Liver (tissue), 9 donors: ENCODE data around the gene RYR2. TPM values are rescaled to one million over a fixed set of nuclear protein-coding genes. Genes with fewer than 3 reads are reported as not detected.

Experiments used
- DNase-seq: peaks from one replicate; pipeline ENCODE4 v3.0.0-alpha.2; 2017; ENCODE audit warnings: low spot score
- H3K27ac ChIP-seq, 2 donors: one replicate each; pipeline ENCODE4 v1.7.0; 2013; ENCODE audit warnings: inconsistent platforms in 2 of 2, low read length in 2 of 2, control low read depth in 1 of 2, low read depth in 1 of 2, mild to moderate bottlenecking in 1 of 2
- H3K27me3 ChIP-seq, 4 donors: one replicate each; pipeline versions ENCODE4 v1.6.1 to v1.7.0; 2013; ENCODE audit warnings: low read length in 3 of 4, inconsistent platforms in 1 of 4, mild to moderate bottlenecking in 1 of 4, moderate library complexity in 1 of 4; ENCODE audit not compliant: control insufficient read depth in 4 of 4, insufficient read depth in 4 of 4
- H3K36me3 ChIP-seq, 4 donors: one replicate each; pipeline versions ENCODE4 v1.6.1 to v1.7.0; 2013; ENCODE audit warnings: low read length in 3 of 4, mild to moderate bottlenecking in 3 of 4, low read depth in 1 of 4, moderate library complexity in 1 of 4; ENCODE audit not compliant: control insufficient read depth in 4 of 4, insufficient read depth in 3 of 4
- H3K4me1 ChIP-seq, 4 donors: one replicate each; pipeline versions ENCODE4 v1.6.1 to v1.7.0; 2013; ENCODE audit warnings: low read length in 3 of 4, mild to moderate bottlenecking in 3 of 4, moderate library complexity in 1 of 4; ENCODE audit not compliant: control insufficient read depth in 4 of 4, insufficient read depth in 4 of 4
- H3K4me3 ChIP-seq, 3 donors: one replicate each; pipeline versions ENCODE4 v1.6.1 to v1.7.0; 2013; ENCODE audit warnings: low read length in 3 of 3, control low read depth in 1 of 3, low read depth in 1 of 3, mild to moderate bottlenecking in 1 of 3
- H3K9ac ChIP-seq, 2 donors: one replicate each; pipeline ENCODE4 v1.7.0; 2013; ENCODE audit warnings: low read length in 2 of 2, mild to moderate bottlenecking in 2 of 2, moderate library complexity in 2 of 2, control low read depth in 1 of 2, low read depth in 1 of 2
- H3K9me3 ChIP-seq, 4 donors: one replicate each; pipeline versions ENCODE4 v1.6.1 to v1.7.0; 2013; ENCODE audit warnings: low read length in 3 of 4; ENCODE audit not compliant: control insufficient read depth in 4 of 4
- ATF3 ChIP-seq: IDR thresholded peaks from 2 replicates; pipeline ENCODE4 v1.6.1; 2016; ENCODE audit warnings: antibody characterized with exemption
- FOXA2 ChIP-seq: IDR thresholded peaks from 2 replicates; pipeline ENCODE4 v1.6.1; 2016; ENCODE audit warnings: antibody characterized with exemption
- GABPA ChIP-seq, 2 donors: IDR thresholded peaks in 1 of 2; conservative IDR thresholded peaks in 1 of 2; 2 replicates each; pipeline ENCODE4 v1.6.1; 2016; ENCODE audit warnings: antibody characterized with exemption in 2 of 2, mild to moderate bottlenecking in 1 of 2, moderate library complexity in 1 of 2
- HNF4A ChIP-seq, 2 donors: conservative IDR thresholded peaks; 2 replicates each; pipeline ENCODE4 v1.6.1; 2016; ENCODE audit warnings: antibody characterized with exemption in 2 of 2, mild to moderate bottlenecking in 2 of 2
- HNF4G ChIP-seq: IDR thresholded peaks from 2 replicates; pipeline ENCODE4 v1.6.1; 2016; ENCODE audit warnings: antibody characterized with exemption
- JUND ChIP-seq, 2 donors: IDR thresholded peaks; 2 replicates each; pipeline ENCODE4 v1.6.1; 2016; ENCODE audit warnings: antibody characterized with exemption in 2 of 2
- NR2F2 ChIP-seq: IDR thresholded peaks from 2 replicates; pipeline ENCODE4 v1.6.1; 2016; ENCODE audit warnings: antibody characterized with exemption
- RAD21 ChIP-seq, 2 donors: IDR thresholded peaks; 2 replicates each; pipeline ENCODE4 v1.6.1; 2016; ENCODE audit warnings: antibody characterized with exemption in 2 of 2, mild to moderate bottlenecking in 2 of 2
- RXRA ChIP-seq, 2 donors: IDR thresholded peaks; 2 replicates each; pipeline ENCODE4 v1.6.1; 2017 to 2018; ENCODE audit warnings: antibody characterized with exemption in 2 of 2, mild to moderate bottlenecking in 1 of 2
- SP1 ChIP-seq: IDR thresholded peaks from 2 replicates; pipeline ENCODE4 v1.6.1; 2018; ENCODE audit warnings: antibody characterized with exemption, mild to moderate bottlenecking
- TAF1 ChIP-seq: conservative IDR thresholded peaks from 2 replicates; pipeline ENCODE4 v1.6.1; 2016; ENCODE audit warnings: antibody characterized with exemption, mild to moderate bottlenecking
- YY1 ChIP-seq: IDR thresholded peaks from 2 replicates; pipeline ENCODE4 v1.6.1; 2016; ENCODE audit warnings: antibody characterized with exemption, mild to moderate bottlenecking
- WGBS: extraction: QIAGEN DNeasy Blood & Tissue Kit; methylation state at CpG from one replicate; pipeline ENCODE4 v1.1.7; 2013; 5-methylcytosine and 5-hydroxymethylcytosine counted together
- polyA plus RNA-seq, 2 donors: library from polyadenylated mRNA; stranded (reverse) in 1 of 2; unstranded in 1 of 2; fragments of 200-250 nt in 1 of 2; fragments of >200 nt in 1 of 2; fragmentation: Nextera tagmentation in 1 of 2; extraction: Ambion mirVana in 1 of 2; gene quantifications; one replicate each; pipeline versions ENCODE4 v1.2.1 to v1.2.3, GENCODE V29; 2013 to 2015
- total RNA-seq, 2 donors: library from RNA; depleted of rRNA; stranded (reverse); fragments of >200 nt; gene quantifications; one replicate each; pipeline ENCODE4 v1.2.3, GENCODE V29; 2014
- TF ChIP-seq, protein P1 (sequence below): IDR thresholded peaks from 2 replicates; pipeline ENCODE4 v1.6.1; 2016; ENCODE audit warnings: antibody characterized with exemption, mild to moderate bottlenecking
- TF ChIP-seq, protein P2 (sequence below): IDR thresholded peaks from 2 replicates; pipeline ENCODE4 v1.6.1; 2016; ENCODE audit warnings: antibody characterized with exemption
- donor health status: healthy.
- donor health status: healthy.
- donor health status: healthy.
- donor health status: healthy.
- donor health status: healthy.

Gene RYR2
- total and polyA plus RNA-seq, 4 donors: 0.06 to 0.75 (median 0.31) TPM

DNA sequence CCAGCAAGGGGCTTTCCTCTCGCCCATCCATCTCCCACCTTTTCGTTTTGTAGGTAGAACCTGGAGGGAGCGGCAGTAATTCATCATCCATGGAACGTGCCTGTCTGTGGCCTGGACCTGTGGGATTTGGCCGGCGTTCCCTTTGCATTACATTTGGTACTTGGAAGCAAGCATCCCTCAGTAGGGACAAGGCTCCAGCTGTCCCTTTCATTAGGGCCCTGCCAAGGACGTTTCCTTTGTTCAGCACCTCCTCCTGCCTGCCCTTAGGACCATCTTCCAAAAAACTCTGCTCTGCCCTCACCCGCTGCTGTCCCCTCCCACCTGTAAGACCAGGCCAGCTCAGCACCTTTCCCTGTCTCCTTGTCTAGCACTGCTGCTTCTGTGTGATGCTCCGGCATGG, 62.1 kb downstream of the RYR2 start:
- no peak overlapping the region for H3K4me3 ChIP-seq
- H3K27me3 ChIP-seq: peaks cover 0 to 4% (median 0%) of the 10 kb centered on the region in 4 donors
- no peak overlapping the region for H3K27ac ChIP-seq
- no peaks in the 10 kb centered on the region for H3K4me1 ChIP-seq
- H3K9ac ChIP-seq: no peak overlapping the region
- 81% methylated on average over 9 of the region's 9 CpGs for WGBS
- no peaks in the 10 kb centered on the region for H3K36me3 ChIP-seq
- no peak for DNase-seq
- no peaks in the 10 kb centered on the region for H3K9me3 ChIP-seq
- TF ChIP-seq YY1 (no peak), RXRA (IDR thresholded peaks at IDR 0.05) (no peak), TAF1 (no peak), SP1 (no peak), FOXA2 (no peak), RAD21 (IDR thresholded peaks at IDR 0.05) (no peak), ATF3 (no peak), HNF4A (conservative IDR thresholded peaks at IDR 0.05) (no peak), JUND (IDR thresholded peaks at IDR 0.05) (no peak), HNF4G (no peak)
- TF ChIP-seq, protein P1, sequence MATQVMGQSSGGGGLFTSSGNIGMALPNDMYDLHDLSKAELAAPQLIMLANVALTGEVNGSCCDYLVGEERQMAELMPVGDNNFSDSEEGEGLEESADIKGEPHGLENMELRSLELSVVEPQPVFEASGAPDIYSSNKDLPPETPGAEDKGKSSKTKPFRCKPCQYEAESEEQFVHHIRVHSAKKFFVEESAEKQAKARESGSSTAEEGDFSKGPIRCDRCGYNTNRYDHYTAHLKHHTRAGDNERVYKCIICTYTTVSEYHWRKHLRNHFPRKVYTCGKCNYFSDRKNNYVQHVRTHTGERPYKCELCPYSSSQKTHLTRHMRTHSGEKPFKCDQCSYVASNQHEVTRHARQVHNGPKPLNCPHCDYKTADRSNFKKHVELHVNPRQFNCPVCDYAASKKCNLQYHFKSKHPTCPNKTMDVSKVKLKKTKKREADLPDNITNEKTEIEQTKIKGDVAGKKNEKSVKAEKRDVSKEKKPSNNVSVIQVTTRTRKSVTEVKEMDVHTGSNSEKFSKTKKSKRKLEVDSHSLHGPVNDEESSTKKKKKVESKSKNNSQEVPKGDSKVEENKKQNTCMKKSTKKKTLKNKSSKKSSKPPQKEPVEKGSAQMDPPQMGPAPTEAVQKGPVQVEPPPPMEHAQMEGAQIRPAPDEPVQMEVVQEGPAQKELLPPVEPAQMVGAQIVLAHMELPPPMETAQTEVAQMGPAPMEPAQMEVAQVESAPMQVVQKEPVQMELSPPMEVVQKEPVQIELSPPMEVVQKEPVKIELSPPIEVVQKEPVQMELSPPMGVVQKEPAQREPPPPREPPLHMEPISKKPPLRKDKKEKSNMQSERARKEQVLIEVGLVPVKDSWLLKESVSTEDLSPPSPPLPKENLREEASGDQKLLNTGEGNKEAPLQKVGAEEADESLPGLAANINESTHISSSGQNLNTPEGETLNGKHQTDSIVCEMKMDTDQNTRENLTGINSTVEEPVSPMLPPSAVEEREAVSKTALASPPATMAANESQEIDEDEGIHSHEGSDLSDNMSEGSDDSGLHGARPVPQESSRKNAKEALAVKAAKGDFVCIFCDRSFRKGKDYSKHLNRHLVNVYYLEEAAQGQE: no peak
- TF ChIP-seq, protein P2, sequence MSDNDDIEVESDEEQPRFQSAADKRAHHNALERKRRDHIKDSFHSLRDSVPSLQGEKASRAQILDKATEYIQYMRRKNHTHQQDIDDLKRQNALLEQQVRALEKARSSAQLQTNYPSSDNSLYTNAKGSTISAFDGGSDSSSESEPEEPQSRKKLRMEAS: no peak

DNA sequence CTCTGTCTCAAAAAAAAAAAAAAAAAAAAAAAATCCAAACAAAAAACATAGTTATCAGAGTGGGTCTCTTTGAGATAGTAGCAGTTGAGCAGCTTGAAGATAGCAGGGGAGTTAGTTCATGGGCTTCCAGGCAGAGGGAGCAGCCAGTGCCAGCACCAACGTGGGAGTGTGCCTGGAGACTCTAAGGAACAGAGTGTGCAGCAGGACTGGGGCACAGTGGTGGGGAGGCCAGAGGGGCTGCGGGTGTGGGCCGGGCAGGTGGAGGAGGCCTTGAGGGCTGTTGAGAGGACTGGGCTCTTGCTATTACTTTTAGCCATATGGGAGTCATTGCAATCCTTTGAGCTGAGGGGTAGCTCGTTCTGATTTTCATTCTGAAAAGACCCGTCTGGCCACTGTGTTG, 63.8 kb downstream of the RYR2 start:
- peaks cover 0 to 4% (median 0%) of the 10 kb centered on the region in 4 donors for H3K27me3 ChIP-seq
- 56% methylated on average over 5 of the region's 5 CpGs for WGBS
- H3K4me1 ChIP-seq: no peaks in the 10 kb centered on the region
- H3K36me3 ChIP-seq: no peaks in the 10 kb centered on the region
- no peak for DNase-seq
- no peak overlapping the region for H3K27ac ChIP-seq
- H3K4me3 ChIP-seq: no peak overlapping the region
- no peak overlapping the region for H3K9ac ChIP-seq
- H3K9me3 ChIP-seq: no peaks in the 10 kb centered on the region
- TF ChIP-seq YY1: no peak

- no peak for DNase-seq
- Histone ChIP-seq H3K9me3 (no peaks in the 10 kb centered on the region), H3K9ac (no peak overlapping the region), H3K36me3 (no peaks in the 10 kb centered on the region), H3K4me3 (no peak overlapping the region), H3K27ac (no peak overlapping the region), H3K27me3 (peaks cover 0 to 6% (median 0%) of the 10 kb centered on the region in 4 donors), H3K4me1 (no peaks in the 10 kb centered on the region)
- TF ChIP-seq GABPA (IDR thresholded peaks at IDR 0.05 in 1 of 2, conservative IDR thresholded peaks at IDR 0.05 in 1 of 2): no peak
- no peak for TF ChIP-seq RXRA (IDR thresholded peaks at IDR 0.05)
- TF ChIP-seq, protein P1: no peak
- no peak for TF ChIP-seq RAD21 (IDR thresholded peaks at IDR 0.05)
- no peak for TF ChIP-seq ATF3
- no peak for TF ChIP-seq SP1
- TF ChIP-seq HNF4A (conservative IDR thresholded peaks at IDR 0.05): no peak
- TF ChIP-seq NR2F2: no peak
- WGBS: 55% methylated on average over 8 of the region's 8 CpGs
Observed at GRCh38 chr1:237108297-237109040, 66.5 kb downstream of the RYR2 start.
